ENCODE data around the gene ZFX.

ZFX gene

GRCh38 chrX:24203072-24203808 is 53.7 kb downstream of the ZFX start:
- DNase-seq, result no peak

- no peak for DNase-seq
These were observed 54.8 kb downstream of the ZFX start for GRCh38 chrX:24204331-24204730.

GRCh38 chrX:24204958-24205357 is 55.4 kb downstream of the ZFX start:
- DNase-seq, result no peak

- DNase-seq, result no peak
These were observed 58.3 kb downstream of the ZFX start for GRCh38 chrX:24207826-24208225.

- no peak for DNase-seq
These were observed 59.1 kb downstream of the ZFX start for GRCh38 chrX:24208496-24209240.

DNA sequence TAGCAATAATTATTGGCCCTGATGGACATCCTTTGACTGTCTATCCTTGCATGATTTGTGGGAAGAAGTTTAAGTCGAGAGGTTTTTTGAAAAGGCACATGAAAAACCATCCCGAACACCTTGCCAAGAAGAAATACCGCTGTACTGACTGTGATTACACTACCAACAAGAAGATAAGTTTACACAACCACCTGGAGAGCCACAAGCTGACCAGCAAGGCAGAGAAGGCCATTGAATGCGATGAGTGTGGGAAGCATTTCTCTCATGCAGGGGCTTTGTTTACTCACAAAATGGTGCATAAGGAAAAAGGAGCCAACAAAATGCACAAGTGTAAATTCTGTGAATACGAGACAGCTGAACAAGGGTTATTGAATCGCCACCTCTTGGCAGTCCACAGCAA is 60.7 kb downstream of the ZFX start:
- no peak for DNase-seq

DNA sequence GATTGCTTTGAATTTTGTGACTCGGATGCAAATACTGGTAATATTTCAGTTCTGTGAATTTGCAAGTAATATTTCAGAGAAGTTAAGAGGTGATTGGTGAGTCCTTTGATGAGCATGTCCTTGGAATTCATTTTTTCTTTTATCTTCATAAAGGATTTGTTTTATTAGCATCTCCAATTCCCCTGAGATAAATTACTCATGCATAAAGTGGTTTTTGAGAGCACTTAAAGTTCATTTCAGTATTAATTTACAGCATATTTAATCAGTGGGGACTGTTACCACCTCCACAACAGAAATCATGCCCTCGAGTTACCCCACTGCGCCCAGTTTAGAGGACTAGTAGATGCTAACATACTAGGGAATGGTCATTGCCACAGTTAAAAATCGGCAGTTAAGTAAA is 65.0 kb downstream of the ZFX start:
- DNase-seq, result peak; percentile 41 to 44

DNA sequence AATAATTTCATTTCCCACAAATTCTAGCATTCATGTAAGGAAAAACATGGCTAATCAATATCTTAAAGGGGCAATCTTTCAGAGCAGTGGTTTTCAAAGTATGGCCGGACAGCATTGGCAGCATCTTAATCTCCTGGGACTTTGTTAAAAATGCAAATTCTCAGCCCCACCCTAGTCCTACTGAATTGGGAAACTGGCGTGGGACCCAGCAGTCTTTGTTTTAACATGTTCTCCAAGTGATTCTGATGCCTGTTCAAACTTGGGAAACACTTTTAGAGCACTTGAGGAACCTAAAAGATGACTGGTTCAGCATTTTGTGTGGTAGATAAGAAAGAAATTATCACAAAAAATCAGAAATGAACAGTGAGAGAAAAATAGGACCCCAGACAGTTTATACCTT is 65.7 kb downstream of the ZFX start:
- peak in 1 of 2 experiments; percentile 37 for DNase-seq

DNA sequence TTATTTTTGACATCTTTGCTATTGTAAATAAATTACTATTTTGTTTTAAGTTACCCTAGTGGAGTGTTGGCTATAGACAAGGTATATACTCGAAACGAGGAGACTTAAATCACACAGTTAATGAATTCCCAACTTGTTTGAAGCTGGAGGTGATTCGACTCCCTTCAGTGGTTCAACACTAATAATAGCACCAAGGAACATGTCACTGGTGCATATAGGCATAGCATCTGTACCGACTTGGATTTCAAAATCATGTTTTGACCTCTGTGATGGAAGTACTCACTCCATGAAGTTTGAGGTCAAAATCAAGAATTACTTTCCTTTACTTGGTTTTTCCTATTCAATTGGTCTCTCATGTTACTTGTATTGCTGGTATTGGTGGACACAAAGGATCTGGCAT is 66.5 kb downstream of the ZFX start:
- DNase-seq, result no peak

GRCh38 chrX:24216827-24217226 is 67.3 kb downstream of the ZFX start:
- DNase-seq, result no peak

DNA sequence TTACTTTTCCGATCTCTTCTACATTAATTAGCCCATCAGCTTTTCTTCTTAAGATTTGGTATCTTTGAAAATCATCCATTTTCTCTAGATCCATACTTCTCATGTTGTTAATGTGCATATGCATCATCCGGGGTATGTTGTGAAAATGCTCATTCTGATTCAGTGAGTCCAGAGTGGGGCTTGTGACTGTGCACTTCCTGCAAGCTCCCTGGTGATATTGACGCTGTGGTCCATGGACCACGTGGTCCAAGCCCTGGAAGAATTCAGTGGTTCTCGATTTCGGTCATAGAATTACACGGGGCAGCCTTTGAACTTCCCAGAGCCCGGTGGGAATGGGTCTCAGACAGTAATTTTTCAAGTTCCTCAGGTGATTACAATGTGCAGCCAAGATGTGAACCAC is 69.8 kb downstream of the ZFX start:
- DNase-seq, result no peak

GRCh38 chrX:24221872-24222271 is 72.3 kb downstream of the ZFX start:
- no peak for DNase-seq

GRCh38 chrX:24225265-24225664 is 75.7 kb downstream of the ZFX start:
- DNase-seq, result no peak

DNA sequence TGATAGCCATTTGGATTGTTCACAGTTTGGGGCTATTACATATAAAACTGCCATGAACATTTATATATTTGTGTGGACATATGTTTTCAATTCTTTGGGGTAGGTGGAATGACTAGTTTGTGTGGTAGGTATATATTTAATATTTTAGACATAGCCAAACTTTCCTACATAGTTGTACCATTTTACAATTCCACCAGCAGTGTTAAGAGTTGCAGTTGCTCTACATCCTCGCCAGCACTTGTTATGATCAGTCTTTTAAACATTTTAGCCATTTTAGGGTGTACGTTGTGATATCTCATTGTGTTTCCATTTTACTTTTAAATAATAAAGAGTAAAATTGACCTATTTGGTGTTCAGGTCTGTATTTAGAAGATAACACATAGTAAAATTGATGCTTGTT is 76.6 kb downstream of the ZFX start:
- no peak for DNase-seq

- no peak for DNase-seq
These were observed 79.1 kb downstream of the ZFX start for GRCh38 chrX:24228596-24228995.

GRCh38 chrX:24229400-24229879 is 79.9 kb downstream of the ZFX start:
- DNase-seq, result no peak

DNA sequence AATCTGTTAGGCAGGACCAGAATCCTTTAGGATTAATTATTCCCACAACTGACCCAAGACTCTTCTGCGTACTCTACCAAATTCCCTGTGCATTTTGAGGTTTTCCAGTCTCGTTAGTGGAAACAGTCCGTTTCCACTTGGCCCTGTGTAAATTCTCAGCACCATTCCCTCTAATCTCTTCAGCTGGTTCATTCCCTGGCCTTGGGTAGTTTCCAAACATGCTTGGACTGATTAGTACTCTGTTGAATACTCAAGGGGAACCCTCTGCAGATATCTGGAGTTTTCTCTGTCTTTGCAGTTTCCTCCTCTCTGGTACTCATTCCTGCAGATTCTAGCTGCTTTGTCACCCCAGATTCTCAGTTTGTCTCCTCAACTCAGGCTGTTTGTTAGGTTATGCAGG is 80.4 kb downstream of the ZFX start:
- DNase-seq, result no peak

- no peak for DNase-seq
These were observed 81.6 kb downstream of the ZFX start for GRCh38 chrX:24231131-24231540.

DNA sequence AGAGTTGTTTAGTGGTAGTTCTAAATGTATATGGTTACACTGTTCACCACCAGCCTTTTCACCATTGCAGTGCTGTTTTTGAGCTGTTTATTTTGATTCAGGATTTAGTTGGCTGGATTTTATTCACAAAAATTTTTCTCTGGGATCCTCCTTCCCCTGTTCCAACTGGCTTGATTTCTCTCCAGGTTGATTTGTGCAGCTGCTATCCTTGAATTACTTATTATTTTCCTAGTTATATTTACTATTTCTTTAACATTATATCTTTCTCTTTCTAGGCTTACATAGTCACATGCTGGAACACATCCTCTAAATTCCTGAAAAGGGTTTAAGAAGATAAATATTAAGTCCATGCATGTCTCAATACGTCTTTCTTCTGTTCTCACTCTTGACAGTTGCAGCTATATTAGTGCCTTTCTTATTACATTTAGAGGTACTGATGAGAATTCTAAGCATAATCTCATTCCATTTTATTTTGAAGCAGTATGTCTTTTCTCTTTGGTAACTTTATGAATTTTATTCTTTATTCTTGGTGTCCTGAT is 82.2 kb downstream of the ZFX start:
- DNase-seq, result no peak

DNA sequence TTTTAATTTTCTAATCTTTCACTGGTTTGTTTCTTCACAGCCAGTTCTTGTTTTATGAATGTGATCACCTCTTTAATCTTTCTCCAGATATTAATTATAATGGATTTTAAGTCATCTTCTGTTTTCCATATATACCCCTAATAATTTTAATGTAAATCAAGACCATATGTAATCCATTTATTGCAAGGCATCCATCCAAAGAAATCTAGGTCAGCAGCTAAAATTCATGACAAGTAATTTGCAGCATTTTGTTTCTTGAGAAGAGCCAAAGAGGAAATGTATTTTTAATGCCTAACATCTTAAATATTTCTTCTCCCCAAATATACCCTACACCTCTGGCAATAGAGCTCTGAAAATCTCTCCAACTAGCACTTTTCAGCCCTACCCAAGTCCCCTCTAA is 83.3 kb downstream of the ZFX start:
- DNase-seq, result no peak

DNA sequence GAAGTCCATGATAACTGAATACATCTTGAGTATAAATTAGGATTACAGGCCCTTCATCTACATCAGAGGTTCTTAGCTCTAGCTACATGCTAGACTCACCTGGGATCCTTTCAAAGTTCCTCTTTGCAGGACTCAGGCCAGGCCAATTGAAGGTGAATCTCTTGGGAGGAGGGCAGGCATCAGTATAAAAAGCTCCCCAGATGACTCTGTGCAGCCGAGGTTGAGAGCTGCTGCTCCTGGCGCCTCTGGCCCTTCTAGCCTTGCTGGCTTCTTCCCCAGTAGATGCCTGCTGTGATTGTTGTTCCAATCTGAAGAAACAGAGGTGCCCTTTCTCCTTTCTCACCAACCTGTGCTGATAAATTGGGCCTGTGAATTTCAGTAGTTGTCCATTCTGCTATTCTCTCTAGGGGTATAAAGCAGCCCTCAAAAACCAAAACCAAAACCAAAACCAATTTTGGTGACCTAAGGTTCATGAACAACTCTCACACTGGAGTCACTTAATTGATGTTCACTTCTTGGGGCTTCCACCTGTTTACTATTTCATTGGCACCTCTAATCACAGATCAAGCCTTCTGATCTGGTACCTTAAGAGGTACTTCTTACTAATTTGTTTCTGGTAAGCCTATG is 85.7 kb downstream of the ZFX start:
- DNase-seq, result no peak

DNA sequence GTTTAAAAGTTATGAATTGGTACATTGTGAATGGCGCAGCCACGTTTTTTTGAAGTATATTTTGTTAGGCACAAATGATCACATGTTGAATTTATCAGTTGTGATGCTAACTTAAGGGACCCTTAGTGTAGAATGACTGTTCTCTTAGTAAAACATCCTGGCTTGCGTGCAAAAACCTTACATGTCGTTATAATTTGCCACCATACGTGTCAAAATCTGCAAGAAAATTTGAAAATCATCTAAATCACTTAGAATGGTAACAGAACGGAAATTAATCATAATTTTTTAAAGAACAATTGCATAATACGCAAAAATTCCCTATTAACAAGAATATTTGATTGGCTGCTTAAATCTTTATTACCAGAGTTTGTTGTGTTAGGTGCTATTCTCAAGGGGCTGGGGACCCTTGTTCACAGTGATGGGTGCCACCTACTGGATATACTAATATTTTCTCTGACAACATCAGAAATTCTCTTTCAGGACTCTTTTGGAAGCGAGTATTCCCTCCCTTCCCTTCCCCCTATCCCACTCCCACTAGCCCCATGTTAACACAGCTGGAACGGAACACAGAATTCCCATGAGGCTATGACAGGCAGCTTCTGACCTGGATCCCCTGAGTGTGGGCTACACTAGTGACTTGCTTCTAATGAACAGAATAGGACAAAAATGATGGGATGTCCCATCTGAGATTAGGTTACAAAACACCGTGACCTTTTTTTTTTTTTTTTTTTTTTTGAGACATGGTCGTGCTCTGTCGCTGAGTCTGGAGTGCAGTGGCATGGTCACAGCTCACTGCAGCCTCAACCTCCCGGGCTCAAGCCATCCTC is 92.5 kb downstream of the ZFX start:
- peak in 1 of 2 experiments; percentile 76 for DNase-seq
